HS-5 (cell line): ENCODE results near the gene ARMC8.

ENCODE experiments used
- DNase-seq: peaks from one replicate; pipeline ENCODE4 v3.0.0-alpha.2; 2012; ENCODE audit warnings: low read depth

Gene ARMC8

DNA sequence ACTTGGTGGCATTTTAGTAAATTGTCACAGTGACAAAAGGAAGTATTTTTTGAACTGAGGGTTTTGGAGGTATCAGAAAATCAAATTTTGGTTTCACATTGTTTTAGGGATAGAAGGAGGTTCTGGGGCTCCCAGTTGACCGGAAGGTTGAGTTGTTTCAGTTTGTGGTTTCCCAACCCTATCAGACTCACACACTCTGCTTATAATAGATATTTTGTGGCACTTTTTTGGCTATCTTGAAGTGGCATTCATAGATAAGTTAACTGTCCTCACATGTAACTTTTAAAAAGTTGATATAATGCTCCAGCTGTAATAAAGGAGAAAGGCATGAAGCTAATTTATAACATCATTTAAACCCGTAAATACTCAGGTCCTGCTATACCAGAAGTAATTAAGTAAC lies 12.8 kb downstream of the ARMC8 start:
- no peak for DNase-seq

DNA sequence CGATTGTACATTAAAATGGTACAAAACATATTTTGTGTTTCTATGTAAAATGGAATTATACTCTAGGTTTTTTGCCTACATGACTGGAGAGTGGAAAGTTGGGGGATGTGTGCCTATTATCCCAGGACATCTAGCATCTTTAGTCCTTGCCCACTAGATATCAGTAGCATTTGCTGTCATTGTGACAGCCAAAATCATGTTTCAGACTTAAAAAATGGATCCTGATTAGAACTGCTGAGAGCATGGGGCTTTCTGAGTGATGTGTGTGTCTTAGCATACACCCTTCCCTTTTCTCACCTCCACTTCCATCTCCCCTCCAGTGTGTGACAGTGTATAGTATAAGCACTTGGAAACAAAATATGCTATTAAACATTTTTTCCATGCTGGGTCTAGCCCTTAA lies 13.3 kb downstream of the ARMC8 start:
- no peak for DNase-seq

DNA sequence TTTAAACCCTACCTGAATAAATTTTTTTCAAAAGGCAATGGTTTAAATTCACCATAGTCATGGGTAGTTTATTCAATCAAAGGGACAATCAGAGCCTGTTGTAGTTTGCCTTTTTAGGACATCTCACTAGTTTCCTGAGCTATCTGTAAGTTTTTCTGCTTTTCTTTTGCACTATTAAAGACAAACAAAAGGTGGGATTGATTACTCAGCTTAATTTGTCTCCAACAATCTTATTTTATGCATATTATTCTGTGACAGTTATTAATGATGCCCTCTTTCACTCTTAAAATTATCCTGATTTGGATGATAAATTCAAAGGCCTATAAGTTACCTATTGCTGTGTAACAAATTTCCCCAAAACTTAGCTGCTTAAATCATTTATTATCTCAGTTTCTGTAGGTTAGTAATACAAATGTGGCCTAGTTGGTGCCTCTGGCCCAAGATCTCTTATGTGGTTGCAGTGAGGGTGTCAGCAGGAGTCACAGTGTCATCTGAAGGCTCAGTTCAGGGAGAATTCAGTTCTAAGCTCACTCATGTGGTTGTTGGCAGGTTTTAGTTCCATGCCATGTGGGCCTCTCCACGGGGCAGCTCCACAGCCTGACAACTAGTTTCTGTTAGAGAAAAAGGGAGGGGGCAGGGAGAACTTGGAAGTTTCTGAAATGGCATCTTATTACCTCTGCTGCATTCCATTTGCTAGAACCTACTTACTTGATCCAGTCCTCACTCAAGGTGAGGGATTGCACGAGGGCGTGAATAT lies 16.0 kb downstream of the ARMC8 start:
- DNase-seq = no peak

DNA sequence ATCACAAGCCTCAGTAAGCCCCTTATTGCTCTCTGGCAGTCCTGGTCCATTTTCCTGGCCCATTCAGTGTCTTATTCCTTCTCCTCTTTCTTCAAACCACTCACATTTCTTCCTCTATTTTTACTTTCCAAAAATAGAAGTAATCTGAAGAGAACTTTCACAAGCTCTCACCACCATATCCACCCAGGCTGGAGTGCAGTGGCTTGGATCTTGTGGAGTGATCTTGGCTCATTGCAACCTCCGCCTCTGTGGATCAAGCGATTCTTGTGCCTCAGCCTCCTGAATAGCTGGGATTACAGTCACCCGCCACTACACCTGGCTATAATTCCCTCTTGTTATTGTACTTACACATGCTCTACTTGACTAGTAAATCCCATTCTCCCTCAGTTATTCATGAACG lies 16.8 kb downstream of the ARMC8 start:
- DNase-seq = no peak

DNA sequence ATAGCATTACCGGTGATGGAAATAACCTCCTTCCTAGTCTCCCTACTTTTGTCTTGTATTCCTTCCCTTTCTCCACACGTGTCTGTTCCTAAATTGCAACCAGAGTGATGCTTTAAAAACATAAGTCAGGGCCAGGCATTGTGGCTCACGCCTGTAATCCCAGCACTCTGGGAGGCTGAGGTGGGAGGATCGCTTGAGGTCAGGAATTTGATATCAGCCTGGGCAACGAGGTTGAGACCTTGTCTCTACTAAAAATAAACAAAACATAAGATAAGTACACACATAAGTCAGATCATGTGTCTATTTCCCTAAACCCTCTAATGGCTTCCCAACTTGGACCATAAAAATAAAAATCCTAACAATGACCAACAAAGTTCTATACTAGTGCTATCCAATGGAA lies 18.4 kb downstream of the ARMC8 start:
- no peak for DNase-seq

DNA sequence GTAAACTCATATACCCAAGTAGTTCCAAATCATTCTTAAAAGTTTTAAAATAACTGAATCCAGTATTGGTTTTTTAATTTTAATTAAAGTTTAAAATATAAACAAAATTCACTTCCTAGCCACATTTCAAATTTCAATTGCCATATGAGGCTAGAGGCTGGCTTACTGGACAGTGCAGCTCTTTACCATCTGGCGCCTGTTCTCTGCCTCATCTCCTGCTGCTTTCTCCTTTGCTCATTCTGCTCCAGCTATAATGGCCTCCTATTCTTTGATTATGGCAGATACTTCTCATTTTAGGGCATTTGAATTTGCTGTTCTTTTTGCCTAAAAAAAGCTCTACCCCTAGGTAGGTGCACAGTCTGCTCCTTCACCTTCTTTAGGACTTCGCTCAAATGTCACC lies 19.1 kb downstream of the ARMC8 start:
- DNase-seq = no peak

DNA sequence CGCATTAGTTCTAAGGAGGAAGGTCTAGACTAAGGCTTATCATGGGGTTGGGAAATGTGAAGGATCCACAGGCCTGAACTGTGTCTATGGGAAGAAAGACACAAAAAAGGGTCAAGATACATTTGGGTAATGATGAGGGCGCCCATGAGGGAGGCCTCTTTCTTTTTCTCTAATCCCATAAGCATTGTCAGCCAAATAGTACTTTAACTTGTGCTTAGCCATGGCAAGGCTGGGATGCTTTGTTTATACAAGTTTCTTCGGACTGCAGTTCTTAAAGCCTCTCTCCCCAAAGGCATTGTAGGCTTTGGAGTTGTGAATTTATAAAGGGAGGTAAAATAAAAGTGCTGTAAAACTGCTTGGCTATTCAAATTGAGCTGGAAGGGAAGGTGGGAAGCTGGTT lies 23.4 kb downstream of the ARMC8 start:
- DNase-seq = no peak

DNA sequence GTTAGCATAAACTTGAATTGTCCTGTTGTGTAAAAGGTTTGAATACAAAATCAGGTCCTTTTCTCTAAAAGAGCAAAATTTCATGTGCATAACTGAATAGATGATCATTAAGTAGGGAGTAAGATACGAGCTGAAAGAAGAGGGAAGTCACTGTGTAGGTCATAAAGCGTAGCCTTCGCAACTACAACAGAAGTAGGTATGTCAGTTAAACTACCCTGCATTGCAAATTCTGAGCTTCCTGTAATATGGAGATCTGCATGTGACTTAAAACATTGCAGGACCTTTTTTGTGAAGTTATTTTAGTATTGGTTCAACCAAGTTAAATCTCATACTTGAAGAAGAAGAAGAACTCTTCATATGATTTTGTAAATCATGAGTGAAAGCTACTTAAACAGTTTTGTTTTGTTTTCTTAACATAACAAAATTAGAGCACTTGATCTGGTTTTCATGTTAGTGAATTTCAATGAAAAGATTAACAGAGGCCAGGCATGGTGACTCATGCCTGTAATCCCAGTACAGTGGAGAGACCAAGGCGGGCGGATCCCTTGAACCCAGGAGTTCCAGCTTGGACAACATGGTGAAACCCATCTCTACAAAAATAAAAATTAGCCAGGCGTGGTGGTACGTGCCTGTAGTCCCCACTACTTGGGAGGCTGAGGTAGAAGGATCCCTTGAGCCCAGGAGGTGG lies 26.4 kb downstream of the ARMC8 start:
- DNase-seq = no peak

DNA sequence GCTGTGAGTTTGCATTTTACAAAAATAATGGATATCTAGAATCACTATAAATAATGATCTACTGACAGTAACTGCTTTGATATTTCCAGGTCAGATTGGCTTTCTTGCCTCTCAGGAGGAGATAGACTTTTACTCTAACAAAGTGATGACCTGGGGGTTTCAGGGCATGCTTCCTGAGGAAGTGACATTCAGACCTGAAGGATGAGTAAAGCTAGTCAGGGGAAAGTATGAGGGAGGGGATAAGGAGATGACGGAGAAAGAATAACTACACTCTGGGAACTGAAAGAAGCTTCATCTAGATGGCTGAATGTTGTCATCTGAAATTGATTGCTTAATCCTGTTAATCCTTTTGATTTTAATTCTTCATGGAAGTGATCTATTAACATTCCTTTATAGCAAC lies 32.2 kb downstream of the ARMC8 start:
- DNase-seq = no peak

DNA sequence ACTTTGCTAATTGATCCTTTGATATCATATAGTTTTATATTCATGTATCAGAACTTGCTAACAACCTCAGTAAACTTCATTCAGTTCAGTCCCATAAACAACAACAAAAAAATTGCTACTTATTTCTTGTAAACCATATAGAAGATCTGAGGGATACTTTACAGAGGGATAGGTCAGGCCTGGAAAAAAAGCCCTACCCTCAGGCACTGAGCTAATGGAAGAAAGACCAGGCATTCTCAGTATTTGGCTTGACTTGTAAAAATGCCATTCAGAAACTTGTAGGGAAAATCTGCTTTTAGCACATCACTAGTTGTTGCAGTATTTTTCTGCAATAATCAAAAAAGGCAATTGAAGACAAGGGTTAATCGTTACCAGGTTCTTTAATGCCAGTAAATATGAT lies 33.1 kb downstream of the ARMC8 start:
- no peak for DNase-seq

DNA sequence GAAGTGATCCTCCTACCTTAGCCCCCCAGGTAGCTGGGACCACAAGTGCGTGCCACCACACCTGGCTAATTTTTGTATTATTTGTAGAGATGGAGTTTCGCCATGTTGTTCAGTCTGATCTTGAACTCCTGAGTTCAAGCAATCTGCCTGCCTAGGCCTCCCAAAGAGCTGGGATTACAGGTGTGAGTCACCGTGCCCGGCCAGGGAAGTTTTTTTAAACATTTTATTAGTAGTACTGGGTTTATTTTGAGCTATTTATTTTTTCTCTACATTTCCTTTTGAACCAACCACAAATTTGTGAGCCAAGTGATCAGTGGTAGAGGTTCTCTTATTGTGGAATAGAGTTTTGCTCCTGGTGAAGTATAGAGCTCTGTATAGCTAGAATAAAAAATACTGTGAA lies 33.7 kb downstream of the ARMC8 start:
- DNase-seq = no peak

DNA sequence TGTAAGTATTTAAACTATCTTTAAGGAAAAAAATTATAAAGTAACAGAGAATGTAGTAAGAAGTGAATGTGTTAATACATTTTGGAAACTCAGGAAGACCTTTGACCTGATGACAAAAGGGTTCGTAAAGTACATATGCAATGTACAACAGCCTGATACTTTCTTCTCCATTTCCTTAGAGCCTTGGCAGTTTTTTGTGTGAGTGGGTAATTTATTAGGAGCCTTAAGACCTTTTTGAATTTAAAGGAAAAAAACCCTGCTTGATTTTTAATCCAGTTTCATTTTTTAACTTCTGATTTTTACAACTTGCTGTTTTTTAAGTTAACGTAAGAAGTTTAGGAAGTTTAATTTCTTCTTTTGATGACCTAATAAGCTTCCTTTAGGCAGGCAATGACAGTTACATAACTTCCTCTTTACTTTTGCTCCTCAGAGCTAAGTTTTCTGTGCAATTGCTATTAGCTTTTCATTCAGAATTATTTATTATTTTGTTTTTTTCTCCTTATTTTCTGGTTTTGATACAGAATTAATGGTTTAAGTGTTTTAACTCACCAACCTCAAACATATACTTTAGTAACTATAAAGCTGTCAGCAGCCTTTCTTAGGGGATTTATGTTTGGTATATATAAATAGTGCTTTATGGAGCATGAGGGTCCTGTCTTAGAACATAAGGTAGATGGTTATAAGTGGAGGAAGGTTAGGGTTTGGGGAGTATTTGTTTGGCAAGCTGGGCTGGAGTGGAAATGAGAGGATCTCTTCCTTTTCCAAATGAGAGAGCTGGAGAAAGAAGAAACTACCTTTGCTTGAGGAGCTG lies 35.2 kb downstream of the ARMC8 start:
- DNase-seq = no peak

DNA sequence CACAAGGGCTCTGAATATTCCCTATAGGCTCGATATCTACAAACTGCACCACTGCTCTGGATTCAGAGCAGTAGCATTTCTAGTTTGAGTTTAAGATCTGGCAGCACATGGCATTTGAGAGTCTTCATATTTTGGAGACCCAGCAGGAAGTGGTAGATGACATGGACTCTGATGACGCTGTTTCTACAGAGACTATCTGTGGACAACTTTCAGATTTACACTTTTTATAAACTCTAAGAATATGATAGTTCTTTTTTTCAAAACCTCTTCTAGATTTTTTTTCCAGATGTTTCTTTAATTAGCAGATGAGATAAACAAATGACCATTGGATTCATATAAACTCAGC lies 35.8 kb downstream of the ARMC8 start:
- no peak for DNase-seq

DNA sequence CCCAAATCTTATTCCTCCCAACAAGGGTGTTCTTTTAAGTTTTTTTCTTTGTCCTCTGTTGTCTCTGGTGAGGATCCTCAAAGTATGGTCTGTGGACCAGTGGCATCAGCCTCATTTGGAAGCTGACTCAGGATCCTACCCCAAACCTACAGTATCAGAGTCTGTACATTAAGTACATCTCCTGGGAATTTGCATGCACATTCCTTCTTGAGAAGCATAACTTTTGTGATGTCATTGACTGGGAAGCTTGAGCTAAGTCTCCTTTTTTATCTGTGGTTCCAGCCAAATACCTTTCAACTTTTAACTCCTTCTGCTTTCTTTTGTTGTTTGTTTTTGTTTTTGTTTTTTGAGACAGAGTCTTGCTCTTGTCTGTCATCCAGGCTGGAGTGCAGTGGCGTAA lies 40.5 kb downstream of the ARMC8 start:
- no peak for DNase-seq

DNA sequence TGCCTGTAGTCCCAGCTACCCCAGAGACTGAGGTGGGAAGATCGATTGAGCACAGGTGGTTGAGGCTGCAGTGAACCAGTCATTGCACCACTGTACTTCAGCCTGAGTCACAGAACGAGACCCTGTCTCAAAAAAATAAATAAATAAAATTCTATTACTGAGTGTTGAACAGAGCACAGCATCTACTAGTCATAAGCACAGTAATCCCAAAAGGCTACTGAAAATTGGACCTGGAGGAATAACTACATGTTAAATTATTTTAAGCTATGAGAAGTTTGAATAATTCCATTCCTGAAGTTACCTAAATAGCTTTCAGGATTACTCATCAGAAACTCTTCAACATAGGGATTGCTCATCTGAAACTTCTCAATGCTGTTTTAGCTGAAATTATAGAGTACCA lies 43.4 kb downstream of the ARMC8 start:
- DNase-seq = no peak

DNA sequence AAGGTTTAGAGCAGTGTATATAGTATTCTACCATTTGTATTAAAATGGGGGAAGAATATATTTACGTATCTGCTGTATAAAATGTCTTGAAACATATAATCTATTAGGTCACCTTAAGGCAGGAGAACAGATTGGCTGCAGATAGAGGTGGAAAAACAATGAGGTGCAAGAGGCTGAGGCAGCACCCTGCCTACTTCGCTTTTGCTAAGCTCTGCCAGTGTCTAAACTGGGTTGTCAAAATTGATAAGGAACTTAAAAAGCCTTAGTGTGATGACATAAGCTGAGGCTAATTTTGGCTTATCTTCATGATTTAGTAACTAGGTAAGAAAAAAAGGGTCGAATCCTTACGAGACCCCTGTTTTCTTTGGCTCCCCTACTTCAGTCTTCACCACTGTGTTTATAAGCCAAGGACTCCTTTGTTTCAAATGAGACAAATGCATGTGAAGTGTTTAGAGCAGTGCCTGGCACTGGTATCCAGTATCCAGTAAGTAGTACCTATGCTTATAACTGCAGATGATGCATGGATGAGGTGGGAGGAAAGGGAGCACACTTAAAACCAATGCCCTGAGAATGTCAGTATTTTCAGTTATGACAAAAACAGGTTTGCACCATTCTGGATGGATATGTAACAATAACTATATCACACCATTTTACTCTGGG lies 45.7 kb downstream of the ARMC8 start:
- DNase-seq = no peak

DNA sequence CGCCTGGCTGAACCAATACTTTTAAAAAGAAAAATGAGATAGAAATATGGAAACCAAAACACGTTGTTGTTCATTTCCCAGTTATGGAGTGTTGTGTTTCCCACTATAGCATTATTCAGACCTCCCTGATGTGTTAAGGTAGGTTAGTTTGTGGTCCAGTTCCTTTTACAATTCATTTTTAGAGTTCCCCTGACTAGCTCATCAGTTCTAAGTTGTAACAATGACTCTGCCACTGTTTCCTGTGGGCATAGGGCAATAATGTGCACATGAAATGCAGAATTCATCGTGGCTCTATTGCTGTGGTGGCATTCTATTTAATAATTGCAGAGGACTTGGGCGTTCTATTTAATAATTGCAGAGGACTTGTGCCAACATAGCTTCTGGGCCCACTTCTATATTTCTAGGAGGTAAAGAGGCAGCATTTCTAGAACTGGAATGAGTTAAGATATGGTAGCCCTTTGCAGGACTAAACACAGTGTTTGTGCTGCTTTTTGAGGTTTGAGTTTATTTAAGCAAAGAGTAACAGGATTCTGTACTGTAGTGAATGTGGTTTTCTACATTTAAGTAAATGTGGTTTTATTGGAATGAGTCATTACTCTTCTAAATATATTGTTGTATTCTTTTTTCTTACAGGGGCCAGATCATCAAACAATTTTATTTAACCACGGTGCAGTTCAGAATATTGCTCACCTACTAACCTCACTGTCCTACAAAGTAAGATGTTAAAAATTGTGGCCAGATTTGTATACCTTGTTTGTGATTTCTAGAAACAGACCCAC lies 47.5 kb downstream of the ARMC8 start:
- no peak for DNase-seq

DNA sequence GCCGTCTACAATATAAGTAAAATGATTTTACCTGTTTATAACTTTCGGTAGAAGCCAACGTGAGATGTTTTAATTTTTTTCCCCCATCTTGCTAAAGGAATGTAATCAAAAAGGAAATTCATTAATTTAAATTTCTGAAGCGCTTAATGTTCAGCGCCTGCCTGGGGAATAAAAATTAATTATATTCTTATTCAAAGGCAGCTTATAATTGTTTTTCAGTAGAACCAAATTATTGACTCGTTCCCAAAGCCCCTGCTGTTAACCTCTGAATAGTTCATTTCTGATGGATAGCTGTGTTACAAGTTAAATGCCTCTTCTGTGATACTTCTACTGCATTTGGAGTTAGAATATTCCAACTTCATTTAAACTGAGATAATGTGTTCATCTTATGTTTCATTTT lies 51.6 kb downstream of the ARMC8 start:
- DNase-seq = no peak

DNA sequence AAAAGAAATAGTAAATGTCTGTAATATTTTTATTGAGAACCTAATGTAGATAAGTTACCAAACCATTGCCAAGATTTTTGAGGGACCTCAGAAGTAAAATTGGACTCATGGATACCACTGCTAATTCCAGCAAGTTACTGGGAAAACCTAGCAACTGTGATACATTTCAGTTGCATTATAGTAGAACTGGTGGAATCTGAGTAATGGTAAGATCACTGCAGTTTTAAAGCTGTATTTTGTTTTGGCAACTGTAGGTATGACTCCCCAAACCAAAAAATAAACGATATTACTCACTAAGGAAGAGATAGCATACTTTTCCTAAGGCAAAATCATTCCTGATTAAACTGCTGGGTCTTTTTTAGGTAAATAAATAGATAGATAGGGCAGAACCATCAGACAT lies 54.0 kb downstream of the ARMC8 start:
- DNase-seq = no peak

DNA sequence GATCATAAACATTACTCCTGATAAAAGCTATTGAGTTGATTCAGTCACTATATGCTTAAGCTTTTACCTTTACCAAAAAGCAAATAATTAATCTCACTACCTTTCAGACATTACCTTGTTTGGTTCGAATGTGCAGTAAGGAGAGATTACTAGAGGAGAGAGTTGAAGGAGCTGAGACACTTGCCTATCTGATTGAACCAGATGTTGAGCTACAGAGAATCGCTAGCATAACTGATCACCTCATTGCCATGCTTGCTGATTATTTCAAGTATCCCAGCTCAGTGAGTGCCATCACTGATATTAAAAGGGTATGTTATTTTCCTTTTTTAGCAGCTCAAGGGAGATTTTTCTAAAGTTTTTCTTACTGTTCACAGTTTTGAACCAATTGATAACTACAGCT lies 54.6 kb downstream of the ARMC8 start:
- no peak for DNase-seq

DNA sequence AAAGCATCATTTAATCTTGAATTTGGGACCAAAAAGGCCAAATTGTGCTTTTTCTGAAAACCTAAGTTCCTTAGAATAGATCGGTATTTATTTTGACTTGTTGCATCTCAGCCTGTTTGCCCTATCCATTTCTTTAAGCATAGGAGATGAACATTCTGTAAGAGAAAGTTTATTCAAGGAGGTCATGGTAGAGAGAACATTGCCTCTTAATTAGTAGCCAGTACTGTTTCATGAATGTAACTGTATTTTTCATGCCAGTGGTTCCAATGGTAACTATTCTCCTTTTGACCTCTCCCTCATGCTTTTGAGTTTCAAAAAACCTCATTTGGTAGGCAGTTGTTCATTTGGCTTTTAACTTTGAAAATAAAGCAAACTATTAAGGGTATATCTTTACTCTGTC lies 55.4 kb downstream of the ARMC8 start:
- no peak for DNase-seq

DNA sequence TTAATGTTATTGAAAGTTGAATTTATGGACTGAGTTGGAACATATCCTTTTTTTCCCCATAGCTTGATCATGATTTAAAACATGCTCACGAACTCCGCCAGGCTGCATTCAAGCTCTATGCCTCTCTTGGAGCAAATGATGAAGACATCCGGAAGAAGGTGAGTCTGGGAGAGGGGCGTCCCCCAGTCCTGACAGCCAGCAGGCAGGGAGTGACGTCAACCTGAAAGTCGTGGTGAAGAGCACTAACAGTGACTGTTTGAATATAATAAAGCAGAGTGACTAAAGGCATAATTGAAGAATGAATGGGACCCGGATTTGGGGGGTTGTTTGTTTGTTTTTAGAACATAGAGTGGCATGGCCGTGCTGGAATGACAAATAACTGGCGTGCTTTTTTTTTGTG lies 57.9 kb downstream of the ARMC8 start:
- no peak for DNase-seq
